ENCODE data around the gene RERE. TPM values are rescaled to one million over a fixed set of nuclear protein-coding genes. Genes with fewer than 3 reads are reported as not detected.

Gene RERE
- total RNA-seq, 1 donor from 2014 or later, result 124 TPM

- H3K4me3 Mint-ChIP-seq (ENCODE audit: unreplicated experiment), result no peak overlapping the region
- H3K9ac ChIP-seq (ENCODE audit: low read length), result no peak overlapping the region
These were observed 469.2 kb downstream of the RERE start for GRCh38 chr1:8348047-8348776.

GRCh38 chr1:8347635-8348034, 469.8 kb downstream of the RERE start:
- H3K4me3 ChIP-seq (ENCODE audit: insufficient read depth, low read depth, low read length), result no peak overlapping the region
- no peak overlapping the region for H3K27ac ChIP-seq (ENCODE audit: low read depth, low read length)
- H3K27me3 ChIP-seq (ENCODE audit: insufficient read depth, low read length), result peaks cover 4% of the 10 kb centered on the region
- H3K9me3 ChIP-seq (ENCODE audit: insufficient read depth, low read depth, low read length), result peaks cover 3% of the 10 kb centered on the region
- H3K36me3 ChIP-seq (ENCODE audit: insufficient read depth, low read length), result no peaks in the 10 kb centered on the region
- peaks cover 4% of the 10 kb centered on the region for H3K36me3 Mint-ChIP-seq (ENCODE audit: low read depth, unreplicated experiment)
- no peak overlapping the region for H3K4me3 Mint-ChIP-seq (ENCODE audit: unreplicated experiment)
- no peaks in the 10 kb centered on the region for H3K9me3 Mint-ChIP-seq (ENCODE audit: unreplicated experiment)
- H3K79me2 ChIP-seq (ENCODE audit: insufficient read depth, low read length), result no peaks in the 10 kb centered on the region
- FAIRE-seq (no peak), DNase-seq (ENCODE audit: low read depth) (no peak)
- H3K27me3 Mint-ChIP-seq (ENCODE audit: low read depth, unreplicated experiment), result no peaks in the 10 kb centered on the region
- peaks cover 10% of the 10 kb centered on the region for H4K20me1 ChIP-seq (ENCODE audit: insufficient read depth, low read length)
- H3K4me1 Mint-ChIP-seq (ENCODE audit: low read depth, unreplicated experiment), result peaks cover 16% of the 10 kb centered on the region
- TF ChIP-seq EZH2 (IDR thresholded peaks at IDR 0.05; ENCODE audit: insufficient read depth, low read length) (no peak), CTCF (IDR thresholded peaks at IDR 0.05; ENCODE audit: insufficient read depth, low read depth, low read length) (no peak)
- no peak overlapping the region for H3K9ac ChIP-seq (ENCODE audit: low read length)
- H3K4me2 ChIP-seq (ENCODE audit: low read length), result no peak overlapping the region
- no peak overlapping the region for H2AFZ ChIP-seq (ENCODE audit: low read depth, low read length)
- no peak overlapping the region for H3K27ac Mint-ChIP-seq (ENCODE audit: unreplicated experiment)
- H3K4me1 ChIP-seq (ENCODE audit: insufficient read depth, low read length), result peaks cover 14% of the 10 kb centered on the region

More at GRCh38 chr1:8348047-8348776, 469.2 kb downstream of the RERE start:
- TF ChIP-seq CTCF (IDR thresholded peaks at IDR 0.05; ENCODE audit: insufficient read depth, low read depth, low read length) (no peak), EZH2 (IDR thresholded peaks at IDR 0.05; ENCODE audit: insufficient read depth, low read length) (no peak)
- H3K36me3 ChIP-seq (ENCODE audit: insufficient read depth, low read length), result no peaks in the 10 kb centered on the region
- Mint-ChIP-seq H3K9me3 (ENCODE audit: unreplicated experiment) (no peaks in the 10 kb centered on the region), H3K36me3 (ENCODE audit: low read depth, unreplicated experiment) (peaks cover 7% of the 10 kb centered on the region), H3K4me1 (ENCODE audit: low read depth, unreplicated experiment) (peaks cover 14% of the 10 kb centered on the region), H3K27ac (ENCODE audit: unreplicated experiment) (no peak overlapping the region), H3K27me3 (ENCODE audit: low read depth, unreplicated experiment) (no peaks in the 10 kb centered on the region)
- H2AFZ ChIP-seq (ENCODE audit: low read depth, low read length), result no peak overlapping the region
- FAIRE-seq (no peak), DNase-seq (ENCODE audit: low read depth) (no peak)
- no peak overlapping the region for H3K4me2 ChIP-seq (ENCODE audit: low read length)
- peaks cover 4% of the 10 kb centered on the region for H3K27me3 ChIP-seq (ENCODE audit: insufficient read depth, low read length)
- peaks cover 10% of the 10 kb centered on the region for H4K20me1 ChIP-seq (ENCODE audit: insufficient read depth, low read length)
- H3K9me3 ChIP-seq (ENCODE audit: insufficient read depth, low read depth, low read length), result peaks cover 3% of the 10 kb centered on the region
- peaks cover 10% of the 10 kb centered on the region for H3K4me1 ChIP-seq (ENCODE audit: insufficient read depth, low read length)
- H3K4me3 ChIP-seq (ENCODE audit: insufficient read depth, low read depth, low read length), result no peak overlapping the region
- H3K27ac ChIP-seq (ENCODE audit: low read depth, low read length), result no peak overlapping the region
- no peaks in the 10 kb centered on the region for H3K79me2 ChIP-seq (ENCODE audit: insufficient read depth, low read length)
